HG02642 (cell line): ENCODE results near the gene EPHB1.
"Not testable (repeated sequence)": the region's sequence is repeated elsewhere in the genome, so short reads cannot be mapped to it uniquely, and the experiment has no call there.

Source experiments
- ATAC-seq: cut with Tn5 transposase; IDR thresholded peaks from one replicate; pipeline ENCODE4 v1.9.1; 2021; ENCODE audit warnings: mild to moderate bottlenecking; ENCODE audit not compliant: unreplicated experiment, poor library complexity

Gene EPHB1

GRCh38 chr3:135097276-135097946, 302.4 kb downstream of the EPHB1 start:
- ATAC-seq, result no peak

DNA sequence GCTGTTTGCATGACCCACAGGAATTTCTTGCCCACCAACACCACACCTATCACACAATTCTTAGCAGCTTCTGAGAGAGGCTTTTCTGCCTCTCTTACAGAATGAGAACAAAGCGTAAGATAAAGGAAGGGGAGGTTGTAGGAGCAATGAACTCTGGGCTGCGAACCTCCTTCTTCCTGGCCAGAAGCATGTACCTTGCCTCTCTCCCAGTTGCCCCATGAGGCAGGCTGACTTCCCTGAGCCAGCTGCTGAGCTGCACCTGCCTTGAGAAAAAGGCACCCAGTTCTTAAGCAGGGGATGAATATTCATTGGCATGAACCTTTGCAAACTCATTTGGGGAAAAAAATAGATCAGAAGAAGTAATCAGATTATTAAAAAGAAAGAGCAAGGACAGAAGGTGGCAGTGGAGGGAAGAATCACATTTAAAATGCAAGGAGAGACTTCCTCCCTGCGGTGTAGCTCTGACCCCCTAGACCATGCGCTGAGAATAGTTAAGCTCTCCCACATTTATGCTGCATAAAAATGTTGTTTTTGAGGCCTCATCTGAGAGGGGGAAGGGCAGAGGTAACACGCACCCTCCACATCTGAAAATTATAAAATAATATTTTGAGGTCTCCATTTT, 304.8 kb downstream of the EPHB1 start:
- no peak for ATAC-seq

- ATAC-seq, result no peak
Observed at GRCh38 chr3:135100366-135100765, 305.3 kb downstream of the EPHB1 start.

DNA sequence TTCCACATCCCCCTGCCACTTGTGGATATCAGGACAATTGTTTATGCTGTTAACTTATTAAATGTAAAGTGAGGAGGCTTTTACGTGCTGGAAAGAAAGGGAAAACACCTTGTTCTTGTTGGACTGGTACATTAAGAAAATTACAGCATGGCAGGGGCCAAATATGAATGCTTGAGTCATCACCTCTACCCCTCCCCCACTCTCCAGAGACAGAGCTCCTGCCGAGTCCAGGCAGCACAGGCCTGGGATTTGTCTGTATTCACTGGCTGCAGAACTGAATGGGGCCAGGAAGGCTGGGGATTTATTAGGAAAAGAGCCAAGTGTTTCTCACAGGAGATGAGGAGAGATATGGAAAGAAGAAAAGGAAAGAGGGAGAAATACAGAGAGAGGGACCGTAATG, 308.9 kb downstream of the EPHB1 start:
- no peak for ATAC-seq

GRCh38 chr3:135106445-135106844, 311.4 kb downstream of the EPHB1 start:
- no peak for ATAC-seq

DNA sequence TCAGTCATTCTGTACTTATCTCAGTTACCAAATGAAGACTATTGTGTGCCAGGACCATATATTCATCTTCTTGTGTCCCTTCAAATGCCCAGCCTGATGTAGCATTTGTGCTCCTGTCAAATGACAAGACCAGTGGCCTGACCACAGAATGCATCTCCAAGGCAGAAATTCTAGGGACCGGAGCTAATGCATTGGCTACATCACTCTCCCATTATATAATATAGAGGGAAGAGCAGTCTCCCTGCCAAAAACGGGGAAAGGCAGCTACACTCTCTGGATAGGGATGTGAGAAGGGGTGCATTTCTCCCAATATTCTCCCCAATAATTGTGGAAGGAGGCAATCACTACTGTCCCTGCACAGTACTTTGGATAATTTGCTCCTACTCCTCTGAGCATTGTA, 312.0 kb downstream of the EPHB1 start:
- no peak for ATAC-seq

- ATAC-seq, result no peak
Observed at GRCh38 chr3:135109681-135110080, 314.6 kb downstream of the EPHB1 start.

DNA sequence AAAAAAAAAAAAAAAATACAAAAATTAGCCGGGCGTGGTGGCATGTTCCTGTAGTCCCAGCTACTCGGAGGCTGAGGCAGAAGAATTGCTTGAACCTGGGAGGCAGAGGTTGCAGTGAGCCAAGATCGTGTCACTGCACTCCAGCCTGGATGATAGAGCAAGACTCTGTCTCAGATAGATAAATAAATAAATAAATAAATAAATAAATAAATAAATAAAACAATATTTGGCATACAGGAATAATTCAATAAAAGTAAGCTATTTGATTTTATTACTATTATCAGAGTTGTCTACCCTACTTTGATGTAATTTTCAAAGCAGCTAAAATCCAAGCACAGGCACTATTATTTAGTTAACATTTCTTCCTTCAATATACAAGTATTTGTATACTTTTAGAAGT, 319.5 kb downstream of the EPHB1 start:
- not testable (repeated sequence) for ATAC-seq

DNA sequence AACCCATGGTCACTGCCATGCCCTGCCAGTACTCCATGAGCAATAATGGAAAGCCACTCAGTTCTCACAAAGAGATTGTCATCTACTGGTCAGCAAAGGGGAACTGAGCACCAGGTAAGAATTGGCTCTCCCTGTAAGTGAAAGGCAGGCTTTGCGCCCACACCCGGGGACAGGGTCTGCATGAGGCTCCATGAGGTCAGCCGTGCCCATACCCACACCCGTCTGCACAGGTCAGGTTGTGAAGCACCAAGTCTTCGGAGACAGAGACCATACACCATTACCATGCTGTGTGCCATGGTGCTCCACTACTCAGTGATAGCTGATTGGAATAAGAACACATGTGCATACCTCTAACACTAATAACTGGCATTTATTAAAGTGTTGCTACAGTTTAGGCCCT, 322.9 kb downstream of the EPHB1 start:
- no peak for ATAC-seq

DNA sequence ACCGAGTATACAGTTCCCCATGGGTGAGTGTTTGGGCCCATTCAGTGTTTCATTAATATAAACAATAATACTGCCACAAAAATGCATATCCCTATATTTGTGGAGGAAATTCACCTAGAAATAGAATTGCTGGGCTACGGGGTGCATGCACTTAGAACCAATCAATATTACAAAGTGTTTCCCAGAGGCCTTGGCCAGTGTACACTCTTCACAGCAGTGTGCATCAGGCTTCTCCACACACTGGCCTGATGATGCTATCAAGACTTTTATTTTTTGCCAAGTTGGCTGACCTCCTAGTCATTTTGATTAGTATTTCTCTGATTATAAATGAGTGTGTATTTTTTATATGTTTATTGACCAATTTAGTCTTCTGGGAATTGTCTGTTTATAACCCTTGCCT, 323.7 kb downstream of the EPHB1 start:
- ATAC-seq, result no peak

DNA sequence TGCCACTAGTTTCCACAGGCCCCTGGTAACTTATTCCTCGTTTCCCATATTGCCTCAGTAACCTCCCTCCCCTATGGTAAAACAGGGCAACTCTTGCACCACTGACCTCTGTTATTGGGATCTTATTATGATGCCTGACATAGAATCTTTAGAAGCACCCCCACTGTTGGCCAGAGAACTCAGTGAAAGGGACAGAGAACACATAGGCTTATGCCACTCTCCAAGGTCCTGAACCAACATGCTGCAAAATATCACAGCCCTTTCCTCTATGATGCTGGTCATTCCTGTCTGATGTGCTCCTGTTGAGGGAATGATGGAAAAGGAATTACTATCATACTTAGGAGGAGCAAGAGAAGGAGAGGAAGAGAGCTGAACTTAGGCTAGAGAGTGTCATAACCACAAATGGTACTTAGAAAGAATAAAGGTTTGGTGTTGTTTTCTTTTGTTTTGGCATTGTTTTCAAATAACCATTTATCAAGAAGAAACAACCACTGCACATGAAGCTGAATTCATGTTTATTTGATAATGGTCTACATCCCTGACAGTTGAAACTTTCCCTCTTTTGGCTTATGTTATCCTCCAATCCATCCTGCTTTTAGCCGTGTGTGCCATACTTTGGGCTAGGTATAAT, 330.2 kb downstream of the EPHB1 start:
- ATAC-seq, result no peak

- ATAC-seq, result no peak
Observed at GRCh38 chr3:135127946-135128470, 332.9 kb downstream of the EPHB1 start.

DNA sequence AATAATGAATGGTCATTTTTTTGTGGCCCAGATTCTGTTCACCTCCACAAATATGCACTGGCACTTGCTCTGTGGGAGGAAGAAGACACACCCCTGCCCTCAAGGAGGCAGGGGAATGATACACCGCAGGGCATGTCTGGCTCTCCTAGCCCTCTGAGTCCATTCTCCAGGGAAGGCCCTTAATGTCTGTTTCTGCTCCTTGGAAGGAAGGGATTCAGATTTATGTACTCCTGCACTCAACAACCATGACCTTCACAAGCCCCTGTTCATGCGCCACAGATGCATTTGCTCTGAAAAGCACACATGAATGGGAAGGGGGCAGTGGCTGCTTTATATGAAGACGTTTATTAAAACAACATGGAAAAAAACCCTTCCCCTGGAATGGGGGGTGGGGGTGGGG, 333.8 kb downstream of the EPHB1 start:
- no peak for ATAC-seq

GRCh38 chr3:135131290-135131689, 336.2 kb downstream of the EPHB1 start:
- no peak for ATAC-seq

DNA sequence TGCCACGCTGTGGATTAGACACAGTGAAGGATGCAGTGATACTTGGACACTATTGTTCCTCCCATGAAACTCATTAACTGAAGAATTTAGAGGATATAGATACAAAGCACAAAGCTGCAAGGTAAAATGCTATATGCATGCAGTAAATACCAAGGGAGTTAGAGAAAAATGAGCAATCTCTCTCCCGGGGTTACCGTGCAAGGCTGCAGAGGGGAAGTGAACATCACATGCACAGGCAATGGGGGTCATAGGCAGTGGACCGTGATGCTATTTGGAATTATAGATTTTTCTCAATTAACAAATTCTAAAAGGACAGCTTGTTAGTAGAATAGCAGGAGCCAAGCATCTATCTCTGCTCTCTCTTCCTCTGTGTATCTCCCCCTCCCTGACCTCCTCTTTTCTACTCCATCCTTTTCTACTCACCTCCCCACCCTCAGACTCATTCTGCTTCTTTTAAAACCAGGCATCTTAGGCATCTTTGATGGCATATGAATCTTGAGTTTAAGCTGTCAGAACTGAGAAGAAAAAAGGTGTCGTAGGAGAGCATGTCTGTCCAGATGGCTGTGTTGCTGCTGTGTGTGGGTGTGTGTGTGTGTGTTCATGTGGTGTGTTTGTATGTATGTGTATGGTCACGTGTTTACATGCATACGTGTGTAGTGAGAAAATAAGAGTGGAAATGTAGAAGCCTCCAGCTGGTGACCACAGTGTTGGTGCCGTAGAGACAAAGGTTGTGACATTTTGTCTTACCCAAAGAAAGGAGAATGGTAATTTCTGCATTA, 339.0 kb downstream of the EPHB1 start:
- no peak for ATAC-seq

- ATAC-seq, result no peak
Observed at GRCh38 chr3:135134684-135135075, 339.6 kb downstream of the EPHB1 start.

DNA sequence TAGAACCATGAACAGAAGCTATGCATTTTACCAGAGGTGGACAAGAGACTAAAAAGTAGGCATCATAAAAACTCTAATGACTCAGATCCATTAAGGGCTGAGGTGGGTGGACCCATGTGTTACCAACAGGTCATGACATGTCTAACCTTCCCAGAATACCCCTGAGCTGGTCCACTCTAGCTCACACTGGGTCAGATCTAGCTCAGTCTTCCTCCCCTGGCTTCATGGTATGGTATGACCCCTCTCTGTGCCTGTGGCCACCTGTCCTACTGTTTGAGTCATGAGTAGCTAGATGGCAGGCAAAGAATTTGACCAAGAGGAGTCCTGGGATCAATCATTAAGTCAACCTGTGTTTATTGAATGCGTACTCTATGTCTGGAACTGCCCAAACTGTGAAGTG, 340.4 kb downstream of the EPHB1 start:
- no peak for ATAC-seq

DNA sequence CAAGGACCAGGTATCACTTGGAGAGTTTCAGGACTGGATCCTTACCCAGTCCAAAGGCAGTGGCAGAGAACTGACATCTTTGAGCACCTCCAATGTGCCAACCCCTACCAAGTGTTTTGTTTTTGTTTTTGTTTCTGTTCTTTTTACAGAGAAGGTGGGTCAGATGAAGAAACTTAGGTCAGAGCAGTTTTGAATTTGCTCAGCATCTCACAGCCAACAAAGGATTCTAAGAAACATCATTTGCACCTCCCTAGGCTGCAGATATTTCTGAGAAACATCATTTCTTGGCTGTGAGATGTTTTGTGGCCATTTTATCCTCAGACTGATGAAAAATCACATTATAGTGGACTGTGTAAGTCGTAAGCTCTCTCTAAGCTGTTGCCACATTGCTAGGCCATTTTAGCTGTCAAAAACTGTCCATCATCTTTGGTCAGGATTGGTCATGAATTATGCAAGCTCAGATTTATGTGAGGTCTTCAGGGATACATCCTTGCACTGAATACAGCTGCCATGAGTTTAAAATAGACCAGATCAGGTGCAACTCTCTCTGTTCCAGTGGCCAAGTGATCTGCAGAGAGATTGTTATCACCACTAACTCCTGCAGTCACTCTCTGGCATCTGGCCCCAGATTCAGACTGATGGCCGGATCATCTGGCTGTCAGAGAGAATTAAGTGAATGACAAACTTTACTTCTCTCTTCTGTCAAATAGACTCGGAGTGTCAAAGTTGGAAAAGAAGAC, 341.5 kb downstream of the EPHB1 start:
- ATAC-seq, result no peak

- ATAC-seq, result no peak
Observed at GRCh38 chr3:135137296-135137695, 342.2 kb downstream of the EPHB1 start.

DNA sequence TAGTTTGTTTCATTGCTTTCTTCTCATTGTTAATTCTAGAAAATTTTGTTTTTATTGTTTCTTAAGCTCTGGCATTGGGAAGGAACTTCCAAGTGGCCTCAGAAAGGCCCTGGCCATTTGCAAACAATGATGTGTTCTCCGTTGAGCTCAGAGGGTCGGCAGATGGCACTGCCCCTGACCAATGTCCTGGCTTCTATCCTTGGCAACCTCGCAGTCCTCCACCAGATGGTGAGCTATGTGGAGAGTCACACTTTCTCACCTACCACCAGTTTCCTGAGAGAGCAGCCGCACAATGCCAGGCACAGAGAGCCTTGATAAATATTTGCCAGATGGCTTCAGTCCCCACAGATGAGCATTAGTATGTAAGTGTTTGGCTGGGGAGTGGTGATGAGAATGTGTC, 343.7 kb downstream of the EPHB1 start:
- ATAC-seq, result no peak
